GM21381 (cell line): ENCODE data around the gene PRDX2.

ENCODE experiments used
- ATAC-seq: cut with Tn5 transposase; IDR thresholded peaks from one replicate; pipeline ENCODE4 v1.9.1; 2021; ENCODE audit warnings: mild to moderate bottlenecking, moderate library complexity; ENCODE audit not compliant: unreplicated experiment

PRDX2 gene

GRCh38 chr19:12783291-12783848, 18.2 kb downstream of the PRDX2 start:
- no peak for ATAC-seq

GRCh38 chr19:12782424-12783290, 18.9 kb downstream of the PRDX2 start:
- peak; percentile 29 for ATAC-seq

DNA sequence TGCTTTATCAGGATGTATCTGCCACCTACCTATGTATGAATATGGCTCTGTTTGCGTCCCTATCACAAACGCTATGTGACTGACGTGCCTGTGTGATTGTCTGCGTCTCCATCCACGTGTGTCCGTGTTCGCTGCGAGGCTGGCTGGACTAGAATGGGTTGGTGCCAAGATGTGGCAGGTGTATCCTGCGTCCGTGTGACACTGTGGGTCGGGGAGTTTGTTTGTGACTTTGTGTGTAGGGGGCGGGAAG, 19.5 kb downstream of the PRDX2 start:
- ATAC-seq, result peak; percentile 5

DNA sequence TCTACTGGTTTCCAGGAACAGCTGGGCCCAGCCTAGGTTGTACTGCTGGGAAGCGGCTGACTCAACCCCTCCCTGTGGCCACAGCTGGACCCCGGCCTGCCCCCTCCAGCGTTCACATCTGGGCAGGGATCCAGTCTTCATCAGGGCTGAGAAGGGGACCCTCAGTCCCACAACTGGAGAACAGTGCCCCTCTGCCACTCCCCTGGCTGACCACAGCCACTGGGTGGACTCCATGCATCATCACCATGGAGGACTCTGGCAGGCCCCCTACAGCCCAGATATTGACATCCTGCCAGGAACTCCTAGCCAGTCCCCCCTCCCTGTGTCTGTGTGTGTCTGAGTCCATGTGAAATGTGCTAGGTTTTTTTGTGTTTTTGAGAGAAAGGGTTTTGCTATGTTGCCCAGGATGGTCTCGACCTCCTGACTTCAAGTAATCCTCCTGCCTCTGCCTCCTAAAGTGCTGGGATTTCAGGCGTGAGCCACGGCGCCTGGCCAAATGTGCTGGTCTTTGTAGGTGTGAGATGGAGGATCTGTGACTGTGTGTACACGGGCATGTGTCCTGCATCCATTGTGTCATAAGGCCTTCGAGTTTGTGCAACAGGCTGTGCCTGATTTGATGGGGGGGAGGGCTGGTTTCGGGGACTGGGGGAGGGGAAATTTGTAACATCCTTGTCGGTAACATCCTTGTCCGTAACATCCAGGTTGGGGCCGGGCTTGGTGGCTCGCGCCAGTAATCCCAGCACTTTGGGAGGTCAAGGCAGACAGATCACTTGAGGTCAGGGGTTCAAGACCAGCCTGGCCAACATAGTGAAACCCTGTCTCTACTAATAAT, 22.2 kb downstream of the PRDX2 start:
- ATAC-seq, result no peak

- ATAC-seq, result no peak
Observed at GRCh38 chr19:12778905-12779161, 22.8 kb downstream of the PRDX2 start.

DNA sequence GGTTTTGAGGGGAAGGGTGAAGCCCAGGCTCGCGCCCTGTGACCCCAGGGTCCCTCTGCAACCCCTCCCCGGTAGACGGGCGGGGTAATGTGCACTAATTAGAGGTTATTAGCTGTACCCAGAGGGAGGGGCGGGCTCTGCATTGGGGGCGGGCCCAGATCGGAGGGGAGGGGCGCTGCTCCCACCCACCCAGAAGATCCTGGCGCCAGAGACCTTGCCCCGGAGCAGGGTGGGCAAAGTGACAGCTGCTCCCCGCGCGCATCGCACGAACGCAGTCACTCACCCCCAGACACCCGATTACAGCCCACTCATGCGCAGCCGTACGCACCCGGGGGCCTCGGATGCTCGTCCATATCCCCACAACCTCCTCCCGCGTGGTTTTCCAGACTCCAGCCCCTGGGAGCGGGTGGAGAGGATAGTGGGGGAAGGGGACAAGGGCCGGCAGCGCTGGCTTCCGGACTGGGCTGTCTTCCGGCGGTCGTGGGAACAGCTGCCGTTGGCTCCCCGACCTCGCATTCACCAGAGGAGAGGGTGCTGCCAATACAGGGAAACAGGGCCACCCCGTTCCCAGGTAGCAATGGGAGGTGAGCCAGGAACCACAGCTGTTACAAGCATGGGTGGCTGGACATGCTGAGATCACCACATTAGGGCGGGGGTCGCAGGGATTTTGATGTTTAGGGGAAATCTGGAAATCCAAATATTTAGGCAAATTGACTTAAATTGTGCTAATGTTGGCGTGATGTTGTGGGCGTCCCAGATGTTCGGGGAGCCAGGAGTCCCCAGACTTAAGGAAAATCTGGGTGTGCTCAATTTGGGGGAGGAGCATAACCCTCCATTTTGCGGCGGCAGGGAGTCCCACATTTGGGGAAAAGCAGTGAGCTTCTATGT, 23.3 kb downstream of the PRDX2 start:
- ATAC-seq, result no peak

DNA sequence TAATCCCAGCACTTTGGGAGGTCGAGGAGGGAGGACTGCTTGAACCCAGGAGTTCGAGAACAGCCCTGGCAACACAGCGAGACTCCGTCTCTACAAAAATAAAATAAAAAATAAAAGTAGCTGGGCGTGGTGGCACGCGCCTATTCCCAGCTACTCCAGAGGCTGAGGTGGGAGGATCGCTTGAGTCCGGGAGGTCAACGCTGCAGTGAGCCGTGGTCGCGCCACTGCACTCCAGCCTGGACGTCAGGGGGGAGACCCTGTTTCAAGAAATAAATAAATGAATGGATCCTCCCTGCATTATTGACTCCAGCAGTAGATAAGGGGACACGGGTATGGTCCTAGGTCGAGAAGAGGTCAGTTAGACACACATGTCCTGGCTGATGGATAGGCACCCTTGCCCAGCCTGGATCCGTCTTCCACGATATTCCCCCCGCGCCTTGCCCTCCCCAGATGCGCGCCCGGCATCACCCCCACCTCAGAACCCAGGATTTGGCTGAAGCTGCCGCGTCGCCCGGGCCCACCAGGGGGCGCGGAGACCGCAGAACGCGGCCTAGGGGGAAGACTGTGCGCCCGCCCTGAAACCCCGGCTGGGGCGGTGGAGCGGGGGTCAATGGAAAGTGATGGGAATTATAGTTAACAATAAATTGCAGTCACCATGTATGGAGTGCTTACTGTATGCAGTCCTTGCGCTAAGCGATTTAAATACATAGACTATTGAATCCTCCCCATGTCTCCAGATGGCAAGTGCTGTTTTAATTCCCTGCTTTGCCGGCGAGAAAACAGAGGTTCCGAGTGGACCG, 24.2 kb downstream of the PRDX2 start:
- ATAC-seq, result no peak

DNA sequence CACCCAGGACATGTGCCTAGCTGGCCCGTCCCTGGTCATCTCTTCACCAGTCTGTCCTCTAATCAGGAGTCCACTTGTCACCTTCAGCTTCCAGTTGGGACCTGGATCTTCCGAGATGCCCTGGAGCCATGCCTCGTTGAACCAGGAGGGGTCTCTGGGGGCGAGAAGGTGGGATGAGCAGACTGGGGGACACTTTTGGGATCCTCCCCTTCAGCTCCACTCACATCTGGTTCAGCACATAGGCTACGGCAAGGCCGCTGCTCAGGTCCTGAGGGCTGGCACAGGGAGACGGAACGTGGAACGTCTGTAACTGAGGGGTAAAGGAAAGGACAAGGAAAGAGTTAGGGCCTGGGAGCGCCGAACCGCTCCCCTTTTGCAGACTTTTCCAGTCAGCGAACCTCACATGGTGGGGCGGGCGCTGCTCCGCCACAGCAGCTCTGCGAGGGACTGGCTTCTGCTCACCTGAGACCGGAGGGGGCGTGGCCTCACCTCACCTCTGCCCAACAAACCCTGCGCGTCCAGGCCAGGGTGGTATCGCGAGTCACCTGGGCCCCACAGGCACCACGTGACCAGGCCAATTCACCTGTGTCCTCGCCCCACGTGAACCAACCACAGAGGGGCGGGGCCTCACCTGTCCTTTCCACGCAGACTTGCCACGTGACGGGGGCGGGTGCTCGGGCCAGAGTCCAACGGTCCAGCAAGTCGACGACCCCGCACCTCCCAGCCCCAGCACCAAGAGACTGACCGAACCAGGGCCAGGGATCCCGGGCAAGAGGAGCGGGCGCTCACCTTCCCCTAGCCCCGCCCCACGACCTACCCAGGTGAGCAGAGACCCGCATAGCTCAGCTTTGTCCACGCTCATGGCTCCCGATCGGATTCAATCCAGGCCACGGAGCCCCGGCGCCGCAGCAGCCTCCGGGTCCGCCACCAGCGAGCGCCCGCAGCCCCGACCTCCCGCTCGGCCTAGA, 26.7 kb downstream of the PRDX2 start, which contains the start of gene HOOK2:
TSS of gene HOOK2 (minus strand) at position 965 of the 968 bp plus-strand sequence. CDS start at position 862, 103 bp downstream.
- ATAC-seq, result no peak

- ATAC-seq, result no peak
Observed at GRCh38 chr19:12773571-12773970, 28.0 kb downstream of the PRDX2 start.

DNA sequence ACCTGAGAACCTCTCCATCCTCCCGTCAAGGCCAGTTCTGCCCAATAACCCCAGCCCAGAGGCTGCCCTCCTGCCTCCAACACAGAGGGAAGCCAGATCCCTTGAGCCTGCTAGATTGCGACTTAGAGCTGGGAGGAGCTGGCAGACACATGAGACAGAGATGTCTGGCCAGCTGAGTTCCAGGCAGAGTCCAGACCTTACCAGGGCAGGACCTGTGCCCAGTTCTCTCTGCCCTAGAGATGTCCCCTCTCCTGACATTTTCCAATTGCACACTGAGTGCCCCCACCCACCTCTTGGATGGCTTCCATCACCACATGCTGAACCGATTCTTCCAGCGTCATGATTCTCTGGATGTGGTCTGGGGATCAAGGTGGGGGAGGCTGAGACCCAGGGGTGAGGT, 29.3 kb downstream of the PRDX2 start:
- ATAC-seq, result no peak

DNA sequence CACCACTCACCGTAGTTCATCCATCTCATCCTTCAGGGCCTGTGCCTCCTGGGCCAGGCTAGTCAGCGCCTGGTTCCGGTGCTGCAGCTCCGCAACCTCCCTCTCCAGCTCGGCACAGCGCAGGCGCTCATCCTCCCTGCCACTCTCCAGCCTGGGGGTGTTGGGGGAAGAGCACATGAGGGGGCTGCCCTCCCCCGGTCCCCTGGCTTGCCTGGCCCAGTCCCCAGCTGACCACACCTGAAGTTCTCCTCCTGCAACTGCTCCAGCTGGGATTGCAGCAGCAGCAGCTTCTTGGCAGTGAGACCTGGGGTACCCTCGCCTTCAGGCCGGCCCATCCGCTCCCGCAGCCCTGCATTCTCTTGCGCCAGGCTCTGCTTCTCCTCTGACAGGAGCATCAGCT, 30.7 kb downstream of the PRDX2 start:
- ATAC-seq, result no peak

DNA sequence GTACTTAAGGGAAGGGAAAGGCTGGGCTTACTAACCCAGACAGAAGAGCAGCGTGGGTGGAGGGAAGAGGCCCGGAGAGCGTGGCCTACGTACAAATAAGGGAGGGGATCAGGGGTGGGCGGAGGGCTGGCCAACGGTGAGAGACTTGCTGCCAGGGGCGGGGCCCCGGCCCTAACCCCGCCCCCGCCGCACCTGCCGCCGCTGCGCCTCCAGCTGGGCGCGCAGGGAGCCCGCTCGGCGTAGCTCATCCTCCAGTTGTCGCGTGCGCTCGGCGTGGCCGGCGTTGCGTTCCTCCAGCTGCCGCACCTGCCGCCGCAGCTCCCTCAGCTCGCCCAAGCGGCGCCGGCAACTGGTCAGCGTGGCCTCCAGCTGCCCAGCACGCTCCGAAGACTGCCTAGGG, 31.9 kb downstream of the PRDX2 start:
- no peak for ATAC-seq

GRCh38 chr19:12767666-12768065, 33.9 kb downstream of the PRDX2 start:
- no peak for ATAC-seq

DNA sequence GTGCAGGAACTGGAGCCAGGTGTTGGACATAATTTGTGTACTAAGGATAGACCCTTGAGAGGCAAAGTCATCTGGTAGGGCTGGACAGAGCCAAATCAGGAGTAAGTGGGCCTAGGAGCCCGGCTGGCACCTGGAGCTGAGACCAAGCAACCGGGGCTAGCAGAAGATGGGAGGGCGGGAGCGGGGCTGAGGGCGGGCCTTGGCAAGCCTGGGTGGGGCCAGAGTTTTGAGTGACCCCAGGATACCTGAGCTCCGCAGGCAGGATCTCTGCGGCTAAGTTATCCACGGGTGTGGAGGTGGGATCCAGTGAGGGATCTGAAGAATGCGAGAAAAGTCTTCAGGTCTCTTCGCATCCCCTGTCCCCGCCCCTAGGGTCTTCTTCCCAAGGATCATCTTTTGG, 34.5 kb downstream of the PRDX2 start:
- no peak for ATAC-seq

DNA sequence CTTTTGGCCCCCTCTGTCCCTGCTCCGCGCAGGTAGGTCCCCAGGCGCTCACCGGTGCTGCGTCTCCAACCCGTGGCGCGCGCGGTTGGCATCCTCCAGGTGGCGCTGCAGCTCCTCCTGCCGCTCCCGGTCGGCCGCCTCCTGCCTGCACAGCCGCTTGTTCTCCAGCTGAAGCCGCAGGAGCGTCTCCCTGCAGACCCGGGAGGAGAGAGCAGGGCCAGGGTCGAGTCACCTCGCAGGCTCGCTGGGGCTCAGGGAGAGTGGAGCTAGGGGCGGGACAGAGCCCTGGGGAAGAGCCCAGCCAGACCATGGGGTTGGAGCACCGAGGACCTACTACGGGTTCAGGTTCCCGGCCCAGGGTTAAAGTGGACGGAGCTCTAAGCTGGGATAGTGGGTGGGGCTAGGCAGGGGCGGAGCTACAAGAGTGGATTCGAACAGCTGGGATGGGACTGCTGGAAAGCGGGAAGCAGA, 35.5 kb downstream of the PRDX2 start:
- ATAC-seq, result no peak

GRCh38 chr19:12764698-12765097, 36.9 kb downstream of the PRDX2 start:
- no peak for ATAC-seq

DNA sequence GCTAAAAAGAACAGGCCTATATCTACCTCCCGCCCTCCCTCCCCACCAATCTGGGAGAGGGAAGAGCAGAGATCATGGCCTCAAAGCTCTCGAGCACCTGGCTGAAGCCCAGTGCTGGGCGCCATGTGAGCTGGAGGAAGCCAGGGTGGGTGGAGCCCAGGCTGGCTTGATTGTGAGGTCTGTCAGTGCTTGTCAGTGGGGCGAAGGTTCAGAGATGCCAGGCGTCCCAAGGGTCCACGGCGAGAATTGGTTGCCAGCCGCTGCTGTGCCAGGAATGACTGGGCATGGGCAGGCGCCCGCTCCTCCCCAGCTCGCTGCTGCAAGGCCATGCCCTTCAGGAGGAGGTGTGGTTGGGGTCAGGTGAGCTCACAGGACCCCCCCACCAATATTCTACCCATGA, 38.5 kb downstream of the PRDX2 start:
- no peak for ATAC-seq

GRCh38 chr19:12759686-12760085, 41.9 kb downstream of the PRDX2 start:
- no peak for ATAC-seq
